A549 (cell line): Measurements from ENCODE around the gene HSDL2. TPM values are rescaled to one million over a fixed set of nuclear protein-coding genes. Genes with fewer than 3 reads are reported as not detected.

Experiments used
- ATAC-seq, 2 experiments: fragments of 200-7000 bp in 1 of 2; fragments of >200 bp in 1 of 2; cut with Nextera tagmentation in 1 of 2; cut with Tn5 transposase in 1 of 2; 3 replicates each; pipeline versions ENCODE4 v1.8.0 to v1.9.1; 2018 to 2020; ENCODE audit warnings: mild to moderate bottlenecking in 1 of 2, moderate library complexity in 1 of 2
- CTCF ChIA-PET: fragments of 300-600 bp; sonication (Branson Sonifier 250); formaldehyde crosslinking; extraction: SDS; loops from one replicate; lab custom pipeline; 2021; ENCODE audit warnings: antibody characterized with exemption, inconsistent platforms; lab: Yijun Ruan, JAX
- POLR2A ChIA-PET: fragments of 350-600 bp; formaldehyde crosslinking; extraction: SDS; loops from one replicate; lab custom pipeline; 2021; ENCODE audit warnings: antibody characterized with exemption, inconsistent platforms; lab: Yijun Ruan, JAX
- DNase-seq, 2 experiments: peaks; one replicate each; pipeline versions ENCODE4 v3.0.0 to v3.0.0-alpha.2; 2011 to 2016; ENCODE audit warnings: low read depth in 1 of 2, low spot score in 1 of 2
- FAIRE-seq: peaks from 2 replicates; lab custom pipeline; 2011; peaks lifted over from hg19 to GRCh38; lab: Jason Lieb, UNC
- H3K27ac ChIP-seq, 2 experiments: fragments of >200 bp; sonication (Bioruptor Twin); formaldehyde crosslinking; 3 replicates each; pipeline ENCODE4 v1.5.1; 2016 to 2017
- H3K4me1 ChIP-seq: fragments of >200 bp; sonication (Bioruptor Twin); formaldehyde crosslinking; 3 replicates; pipeline ENCODE4 v1.6.1; 2016
- H3K4me2 ChIP-seq: fragments of >200 bp; sonication (Bioruptor Twin); formaldehyde crosslinking; 3 replicates; pipeline ENCODE4 v1.6.1; 2016
- H3K4me3 ChIP-seq: fragments of >200 bp; sonication (Bioruptor Twin); formaldehyde crosslinking; 3 replicates; pipeline ENCODE4 v1.5.1; 2016
- H3K9me3 ChIP-seq: fragments of >200 bp; sonication (Bioruptor Twin); formaldehyde crosslinking; 3 replicates; pipeline ENCODE4 v1.6.1; 2016
- BHLHE40 ChIP-seq: IDR thresholded peaks from 2 replicates; pipeline ENCODE4 v1.6.1; 2012; ENCODE audit warnings: low read depth, low read length, inconsistent platforms
- CEBPB ChIP-seq, 2 experiments: fragments of >200 bp in 1 of 2; sonication (Bioruptor Twin) in 1 of 2; formaldehyde crosslinking in 1 of 2; IDR thresholded peaks; 2 replicates each; pipeline ENCODE4 v1.6.1; 2012 to 2016
- CHD2 ChIP-seq: fragments of 150-350 bp; IDR thresholded peaks from 2 replicates; pipeline ENCODE4 v1.6.1; 2014; ENCODE audit warnings: low read length; ENCODE audit not compliant: partially characterized antibody
- FOSL2 ChIP-seq, 2 experiments: fragments of 450-650 bp in 1 of 2; fragments of >200 bp in 1 of 2; sonication (Bioruptor Twin) in 1 of 2; formaldehyde crosslinking; IDR thresholded peaks; 2 replicates each; pipeline versions ENCODE4 v1.5.0 to v1.6.1; 2016 to 2020; ENCODE audit warnings: mild to moderate bottlenecking in 1 of 2, moderate library complexity in 1 of 2
- HEYL ChIP-seq: fragments of 250-450 bp; sonication (Bioruptor Pico); IDR thresholded peaks from 2 replicates; pipeline ENCODE4 v1.8.0; 2021; ENCODE audit warnings: mild to moderate bottlenecking, moderate library complexity
- HOXA7 ChIP-seq: fragments of 250-450 bp; sonication (Bioruptor Pico); IDR thresholded peaks from 2 replicates; pipeline ENCODE4 v1.5.0; 2020; ENCODE audit warnings: mild to moderate bottlenecking, moderate library complexity
- HOXB5 ChIP-seq: fragments of 250-450 bp; sonication (Bioruptor Pico); IDR thresholded peaks from 2 replicates; pipeline ENCODE4 v1.5.0; 2020; ENCODE audit warnings: mild to moderate bottlenecking, moderate library complexity
- JUN ChIP-seq, 2 experiments: fragments of >200 bp; sonication (Bioruptor Twin); formaldehyde crosslinking; IDR thresholded peaks; 2 replicates in 1 of 2; 3 replicates in 1 of 2; pipeline ENCODE4 v1.6.1; 2016 to 2017
- JUNB ChIP-seq: fragments of >200 bp; sonication (Bioruptor Twin); formaldehyde crosslinking; IDR thresholded peaks from 2 replicates; pipeline ENCODE4 v1.6.1; 2016
- KDM5A ChIP-seq: fragments of 200-600 bp; sonication (generic); IDR thresholded peaks from 2 replicates; pipeline ENCODE4 v1.6.1; 2016; ENCODE audit warnings: antibody characterized with exemption, mild to moderate bottlenecking
- MAZ ChIP-seq: fragments of 150-350 bp; IDR thresholded peaks from 2 replicates; pipeline ENCODE4 v1.6.1; 2014; ENCODE audit warnings: antibody characterized with exemption, low read depth, low read length, borderline replicate concordance
- NPAS2 ChIP-seq: fragments of 250-450 bp; sonication (Bioruptor Pico); IDR thresholded peaks from 2 replicates; pipeline ENCODE4 v1.8.0; 2022; ENCODE audit warnings: mild to moderate bottlenecking, moderate library complexity, borderline replicate concordance
- PHF8 ChIP-seq: fragments of 200-600 bp; sonication (generic); IDR thresholded peaks from 2 replicates; pipeline ENCODE4 v1.6.1; 2016; ENCODE audit warnings: low read depth, mild to moderate bottlenecking, antibody characterized with exemption, moderate library complexity, borderline replicate concordance
- POLR2AphosphoS2 ChIP-seq: conservative IDR thresholded peaks from 2 replicates; pipeline ENCODE4 v1.6.1; 2012; ENCODE audit warnings: low read length, improper control_type of control experiment, inconsistent platforms
- RCOR1 ChIP-seq: fragments of 150-350 bp; IDR thresholded peaks from 2 replicates; pipeline ENCODE4 v1.6.1; 2014; ENCODE audit warnings: antibody characterized with exemption, low read length, low read depth
- RFX5 ChIP-seq: fragments of 450-650 bp; IDR thresholded peaks from 2 replicates; pipeline ENCODE4 v1.7.1; 2014; ENCODE audit warnings: antibody characterized with exemption, mild to moderate bottlenecking, moderate library complexity
- SREBF2 ChIP-seq: fragments of 450-650 bp; IDR thresholded peaks from 2 replicates; pipeline ENCODE4 v1.6.1; 2014; ENCODE audit warnings: mild to moderate bottlenecking, moderate library complexity
- ZC3H11A ChIP-seq: fragments of 450-650 bp; IDR thresholded peaks from 2 replicates; pipeline ENCODE4 v1.6.1; 2014; ENCODE audit warnings: antibody characterized with exemption, mild to moderate bottlenecking
- ZNF302 ChIP-seq: fragments of 250-450 bp; sonication (Bioruptor Pico); IDR thresholded peaks from 2 replicates; pipeline ENCODE4 v1.9.0; 2021; ENCODE audit warnings: inconsistent platforms, mild to moderate bottlenecking, moderate library complexity
- WGBS: methylation state at CpG from one replicate; pipeline ENCODE4 v1.1.6; 2017; ENCODE audit errors: missing lambda C conversion rate; 5-methylcytosine and 5-hydroxymethylcytosine counted together
- polyA plus RNA-seq, 4 experiments: library from polyadenylated mRNA; depleted of rRNA in 3 of 4; stranded (reverse); fragments of >200 nt; fragmentation: RNase III in 1 of 4; extraction: RNeasy Plus Mini Kit Qiagen cat#74134 plus additional on column Dnase treatment in 1 of 4; gene quantifications; 2 replicates in 3 of 4; 3 replicates in 1 of 4; pipeline ENCODE4 v1.2.3, GENCODE V29; 2011 to 2017
- TF ChIP-seq, protein P1 (sequence below): fragments of 250-450 bp; sonication (Bioruptor Pico); IDR thresholded peaks from 2 replicates; pipeline ENCODE4 v1.5.0; 2021; ENCODE audit warnings: mild to moderate bottlenecking, moderate library complexity, borderline replicate concordance
- TF ChIP-seq, protein P2 (sequence below): fragments of >200 bp; sonication (Bioruptor Twin); formaldehyde crosslinking; IDR thresholded peaks from 2 replicates; pipeline ENCODE4 v1.6.1; 2016
- TF ChIP-seq, protein P3 (sequence below): fragments of 200-600 bp; sonication (generic); IDR thresholded peaks from 2 replicates; pipeline ENCODE4 v1.6.1; 2016; ENCODE audit warnings: antibody characterized with exemption, mild to moderate bottlenecking, moderate library complexity

The HSDL2 gene
- polyA plus RNA-seq, 2 of the 4 experiments (the other 2 are of a cell fraction): 47.4 to 47.7 TPM

DNA sequence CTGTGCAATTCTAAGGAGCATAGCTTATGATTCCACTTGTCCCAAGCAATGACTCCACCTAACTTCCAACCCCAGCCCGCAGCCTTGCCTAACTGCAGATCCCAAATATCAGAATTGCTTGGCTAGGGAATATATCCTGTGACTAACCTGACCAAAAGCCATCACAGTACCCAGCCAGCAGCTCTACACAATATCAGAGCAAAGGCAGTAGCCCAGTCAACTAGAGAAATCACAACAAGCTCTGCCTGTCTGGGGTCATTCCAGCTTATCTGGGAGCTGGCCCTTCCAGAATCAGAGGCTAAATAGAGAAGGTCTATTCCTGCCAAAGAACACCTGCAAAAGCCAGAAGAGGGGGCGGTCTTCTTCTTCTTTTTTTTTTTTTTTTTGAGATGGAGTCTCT lies 97.4 kb downstream of the HSDL2 start:
- ChIA-PET CTCF (interaction anchor here (1.5 kb wide), 1 partner anchor 8 kb away, joined by 5 read pairs; no protein-coding TSS in a partner anchor), POLR2A (interaction anchor here (1.0 kb wide), 1 partner anchor 9 kb away, joined by 6 read pairs; the partner anchor contains the start of gene KIAA1958)

DNA sequence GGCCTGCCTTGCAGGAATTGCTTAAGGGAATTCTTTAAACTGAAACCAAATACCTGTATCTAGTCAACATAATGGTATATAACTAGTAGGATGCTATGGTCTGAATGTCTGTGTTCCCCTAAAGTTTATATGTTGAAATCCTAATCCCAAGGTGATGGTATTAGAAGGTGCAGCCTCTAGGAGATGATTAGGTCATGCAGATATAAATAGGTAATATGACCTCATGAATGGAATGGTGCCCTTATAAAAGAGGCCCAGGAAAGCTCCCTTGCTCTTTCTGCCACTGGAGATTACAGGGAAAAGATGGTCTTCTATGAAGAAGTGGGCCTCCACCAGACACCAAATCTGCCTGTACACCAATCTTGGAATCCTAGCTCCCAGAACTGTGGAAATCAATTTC lies 99.3 kb downstream of the HSDL2 start:
- ATAC-seq: no peak; a peak in 1 of 6 replicates
- no peaks in the 10 kb centered on the region for H3K4me1 ChIP-seq
- H3K27ac ChIP-seq: no peak overlapping the region
- FAIRE-seq: no peak
- DNase-seq: no peak
- no peak overlapping the region for H3K4me2 ChIP-seq
- TF ChIP-seq, protein P1, sequence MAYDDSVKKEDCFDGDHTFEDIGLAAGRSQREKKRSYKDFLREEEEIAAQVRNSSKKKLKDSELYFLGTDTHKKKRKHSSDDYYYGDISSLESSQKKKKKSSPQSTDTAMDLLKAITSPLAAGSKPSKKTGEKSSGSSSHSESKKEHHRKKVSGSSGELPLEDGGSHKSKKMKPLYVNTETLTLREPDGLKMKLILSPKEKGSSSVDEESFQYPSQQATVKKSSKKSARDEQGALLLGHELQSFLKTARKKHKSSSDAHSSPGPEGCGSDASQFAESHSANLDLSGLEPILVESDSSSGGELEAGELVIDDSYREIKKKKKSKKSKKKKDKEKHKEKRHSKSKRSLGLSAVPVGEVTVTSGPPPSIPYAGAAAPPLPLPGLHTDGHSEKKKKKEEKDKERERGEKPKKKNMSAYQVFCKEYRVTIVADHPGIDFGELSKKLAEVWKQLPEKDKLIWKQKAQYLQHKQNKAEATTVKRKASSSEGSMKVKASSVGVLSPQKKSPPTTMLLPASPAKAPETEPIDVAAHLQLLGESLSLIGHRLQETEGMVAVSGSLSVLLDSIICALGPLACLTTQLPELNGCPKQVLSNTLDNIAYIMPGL (CRISPR knock-in tag): no peak
- TF ChIP-seq HOXB5 (CRISPR knock-in tag) (no peak), HOXA7 (CRISPR knock-in tag) (no peak), POLR2AphosphoS2 (no peak), FOSL2 (IDR thresholded peaks at IDR 0.05) (no peak), FOSL2 (CRISPR knock-in tag; IDR thresholded peaks at IDR 0.05) (no peak), MAZ (no peak), BHLHE40 (no peak), HEYL (CRISPR knock-in tag) (no peak), KDM5A (no peak), ZC3H11A (no peak), JUN (IDR thresholded peaks at IDR 0.05) (no peak), SREBF2 (no peak), JUNB (no peak), CEBPB (IDR thresholded peaks at IDR 0.05) (no peak), PHF8 (no peak), CHD2 (no peak)
- TF ChIP-seq, protein P2, sequence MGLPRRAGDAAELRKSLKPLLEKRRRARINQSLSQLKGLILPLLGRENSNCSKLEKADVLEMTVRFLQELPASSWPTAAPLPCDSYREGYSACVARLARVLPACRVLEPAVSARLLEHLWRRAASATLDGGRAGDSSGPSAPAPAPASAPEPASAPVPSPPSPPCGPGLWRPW: no peak
- ChIA-PET POLR2A (no interaction called here), CTCF (interaction anchor here (0.7 kb wide), 1 partner anchor 10 kb away, joined by 3 read pairs; no protein-coding TSS in a partner anchor)
- peaks cover 16% of the 10 kb centered on the region; the same call in 2 of the 3 replicates for H3K9me3 ChIP-seq
- H3K4me3 ChIP-seq: no peak overlapping the region

More for the DNA sequence above, 97.4 kb downstream of the HSDL2 start:
- ATAC-seq: no peak
- FAIRE-seq: no peak
- DNase-seq: no peak
- H3K4me3 ChIP-seq: no peak overlapping the region
- TF ChIP-seq, protein P3, sequence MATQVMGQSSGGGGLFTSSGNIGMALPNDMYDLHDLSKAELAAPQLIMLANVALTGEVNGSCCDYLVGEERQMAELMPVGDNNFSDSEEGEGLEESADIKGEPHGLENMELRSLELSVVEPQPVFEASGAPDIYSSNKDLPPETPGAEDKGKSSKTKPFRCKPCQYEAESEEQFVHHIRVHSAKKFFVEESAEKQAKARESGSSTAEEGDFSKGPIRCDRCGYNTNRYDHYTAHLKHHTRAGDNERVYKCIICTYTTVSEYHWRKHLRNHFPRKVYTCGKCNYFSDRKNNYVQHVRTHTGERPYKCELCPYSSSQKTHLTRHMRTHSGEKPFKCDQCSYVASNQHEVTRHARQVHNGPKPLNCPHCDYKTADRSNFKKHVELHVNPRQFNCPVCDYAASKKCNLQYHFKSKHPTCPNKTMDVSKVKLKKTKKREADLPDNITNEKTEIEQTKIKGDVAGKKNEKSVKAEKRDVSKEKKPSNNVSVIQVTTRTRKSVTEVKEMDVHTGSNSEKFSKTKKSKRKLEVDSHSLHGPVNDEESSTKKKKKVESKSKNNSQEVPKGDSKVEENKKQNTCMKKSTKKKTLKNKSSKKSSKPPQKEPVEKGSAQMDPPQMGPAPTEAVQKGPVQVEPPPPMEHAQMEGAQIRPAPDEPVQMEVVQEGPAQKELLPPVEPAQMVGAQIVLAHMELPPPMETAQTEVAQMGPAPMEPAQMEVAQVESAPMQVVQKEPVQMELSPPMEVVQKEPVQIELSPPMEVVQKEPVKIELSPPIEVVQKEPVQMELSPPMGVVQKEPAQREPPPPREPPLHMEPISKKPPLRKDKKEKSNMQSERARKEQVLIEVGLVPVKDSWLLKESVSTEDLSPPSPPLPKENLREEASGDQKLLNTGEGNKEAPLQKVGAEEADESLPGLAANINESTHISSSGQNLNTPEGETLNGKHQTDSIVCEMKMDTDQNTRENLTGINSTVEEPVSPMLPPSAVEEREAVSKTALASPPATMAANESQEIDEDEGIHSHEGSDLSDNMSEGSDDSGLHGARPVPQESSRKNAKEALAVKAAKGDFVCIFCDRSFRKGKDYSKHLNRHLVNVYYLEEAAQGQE: no peak
- TF ChIP-seq ZNF302 (CRISPR knock-in tag) (no peak), HOXB5 (CRISPR knock-in tag) (no peak), RFX5 (no peak), ZC3H11A (no peak), NPAS2 (no peak), RCOR1 (no peak), JUN (IDR thresholded peaks at IDR 0.05) (no peak), SREBF2 (no peak)
- TF ChIP-seq, all 56 proteins: peak for 0
- H3K27ac ChIP-seq: no peak overlapping the region
- H3K4me1 ChIP-seq: no peaks in the 10 kb centered on the region
- 96% methylated on average over 2 of the region's 2 CpGs for WGBS
- H3K9me3 ChIP-seq: peaks cover 16% of the 10 kb centered on the region; the same call in 2 of the 3 replicates
- no peak overlapping the region for H3K4me2 ChIP-seq
